Gastroesophageal sphincter (tissue), 4 donors: ENCODE data around the gene PRRG1. TPM values are rescaled to one million over a fixed set of nuclear protein-coding genes. Genes with fewer than 3 reads are reported as not detected.
"Not testable (repeated sequence)": the region's sequence is repeated elsewhere in the genome, so short reads cannot be mapped to it uniquely, and the experiment has no call there.

Experiments used
- ATAC-seq: fragments of 150-250 bp; one replicate; pipeline ENCODE4 v1.9.1; 2016; ENCODE audit warnings: mild to moderate bottlenecking, moderate library complexity
- H3K27ac ChIP-seq, 4 donors: fragments of 200-600 bp; sonication (generic) in 3 of 4; 1 replicate in 3 of 4; 2 replicates in 1 of 4; pipeline ENCODE4 v1.5.1; 2016 to 2019
- H3K27me3 ChIP-seq: fragments of 200-600 bp; sonication (generic); one replicate; pipeline ENCODE4 v1.5.1; 2019
- H3K36me3 ChIP-seq, 2 donors: fragments of 200-600 bp; sonication (generic); one replicate each; pipeline ENCODE4 v1.5.1; 2019; ENCODE audit warnings: control low read depth in 1 of 2
- H3K4me1 ChIP-seq, 3 donors: fragments of 200-600 bp; sonication (generic); 1 replicate in 2 of 3; 2 replicates in 1 of 3; pipeline ENCODE4 v1.5.1; 2016 to 2019; ENCODE audit warnings: control low read depth in 2 of 3
- H3K4me3 ChIP-seq, 2 donors: fragments of 200-600 bp; sonication (generic); one replicate each; pipeline ENCODE4 v1.5.1; 2019; ENCODE audit warnings: mild to moderate bottlenecking in 1 of 2, moderate library complexity in 1 of 2
- H3K9me3 ChIP-seq, 3 donors: fragments of 200-600 bp; sonication (generic); one replicate each; pipeline ENCODE4 v1.5.1; 2017 to 2019; ENCODE audit warnings: control low read depth in 2 of 3
- EP300 ChIP-seq: sonication (generic); formaldehyde crosslinking; IDR thresholded peaks from one replicate; pipeline ENCODE4 v1.6.1; 2017; ENCODE audit warnings: antibody characterized with exemption, mild to moderate bottlenecking
- POLR2A ChIP-seq, 2 donors: fragments of 450-650 bp; IDR thresholded peaks; one replicate each; pipeline ENCODE4 v1.6.1; 2017; ENCODE audit warnings: antibody characterized with exemption in 2 of 2, mild to moderate bottlenecking in 2 of 2, moderate library complexity in 1 of 2
- POLR2AphosphoS5 ChIP-seq: sonication (generic); formaldehyde crosslinking; IDR thresholded peaks from one replicate; pipeline ENCODE4 v1.6.1; 2017; ENCODE audit warnings: antibody characterized with exemption
- WGBS, 2 donors: methylation state at CpG; one replicate each; pipeline ENCODE4 v1.1.5; 2018; ENCODE audit warnings: low coverage in 1 of 2; 5-methylcytosine and 5-hydroxymethylcytosine counted together
- total RNA-seq, 4 donors: library from RNA; depleted of rRNA; stranded (reverse); fragments of >200 nt; gene quantifications; one replicate each; pipeline ENCODE4 v1.1.0, GENCODE V29; 2016
- TF ChIP-seq, protein P1 (sequence below), 4 experiments: fragments of 200-600 bp in 2 of 4; fragments of 450-650 bp in 2 of 4; sonication (generic) in 1 of 4; IDR thresholded peaks; one replicate each; pipeline ENCODE4 v1.5.1; 2017 to 2019; ENCODE audit warnings: antibody characterized with exemption in 4 of 4, mild to moderate bottlenecking in 2 of 4, moderate library complexity in 2 of 4

PRRG1 gene
- total RNA-seq = 10 to 100 TPM in 1 of 4 donors, 1 to 10 TPM in 3; 5.3 to 13.9 (median 7.0) TPM

DNA sequence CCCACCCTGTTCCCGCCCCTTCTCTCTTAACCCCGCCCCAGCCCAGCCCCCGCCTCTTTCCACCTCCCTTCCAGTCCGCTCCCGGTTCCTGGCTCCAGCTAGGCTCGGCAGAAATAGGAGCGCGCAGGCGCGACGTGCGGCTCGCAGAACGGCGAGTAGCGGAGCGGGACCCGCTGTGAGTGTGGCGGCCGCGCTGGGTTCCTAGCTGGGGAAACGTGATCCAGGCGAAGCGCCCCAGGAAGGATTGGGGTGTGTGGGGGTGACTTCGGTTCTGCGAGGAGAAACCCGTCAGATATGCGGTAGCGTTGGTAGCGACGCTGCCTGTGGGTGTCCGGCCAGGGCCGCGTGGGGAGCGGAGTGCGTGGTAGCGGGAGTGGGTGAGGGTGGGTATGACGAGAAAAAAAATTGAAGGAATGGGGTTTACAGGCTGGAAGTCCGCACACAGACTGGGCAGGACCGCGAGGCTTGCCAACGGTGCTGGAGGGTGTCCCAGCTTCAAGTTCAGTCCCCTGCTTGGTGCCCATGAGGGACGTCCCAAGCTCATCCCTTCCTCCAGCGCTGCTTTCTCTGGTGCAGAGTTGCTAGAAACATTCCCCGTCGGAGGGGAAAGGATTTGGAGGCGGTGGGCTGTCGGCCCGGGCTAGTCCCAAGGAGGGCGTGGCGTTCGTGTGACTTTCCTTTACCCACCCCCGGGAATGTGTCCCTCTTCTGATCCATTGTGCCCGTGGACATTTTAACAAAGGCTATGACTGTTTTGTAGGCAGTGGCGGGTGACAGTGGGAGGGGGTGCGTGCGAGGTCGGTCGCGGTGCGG lies at the start of gene PRRG1:
Gene PRRG1, plus strand, starts transcription at position 144 of the 813 bp plus-strand sequence. CDS start 56,886 bp downstream, outside the sequence.
- H3K4me3 ChIP-seq = peak within 1 kb of the TSS; percentile 53 to 66
- no peaks in the 10 kb centered on the region for H3K9me3 ChIP-seq
- TF ChIP-seq EP300 = no peak
- TF ChIP-seq POLR2A (IDR thresholded peaks at IDR 0.05) = peak; percentile 23 to 33
- peak; percentile 77 for TF ChIP-seq POLR2AphosphoS5
- TF ChIP-seq, protein P1, sequence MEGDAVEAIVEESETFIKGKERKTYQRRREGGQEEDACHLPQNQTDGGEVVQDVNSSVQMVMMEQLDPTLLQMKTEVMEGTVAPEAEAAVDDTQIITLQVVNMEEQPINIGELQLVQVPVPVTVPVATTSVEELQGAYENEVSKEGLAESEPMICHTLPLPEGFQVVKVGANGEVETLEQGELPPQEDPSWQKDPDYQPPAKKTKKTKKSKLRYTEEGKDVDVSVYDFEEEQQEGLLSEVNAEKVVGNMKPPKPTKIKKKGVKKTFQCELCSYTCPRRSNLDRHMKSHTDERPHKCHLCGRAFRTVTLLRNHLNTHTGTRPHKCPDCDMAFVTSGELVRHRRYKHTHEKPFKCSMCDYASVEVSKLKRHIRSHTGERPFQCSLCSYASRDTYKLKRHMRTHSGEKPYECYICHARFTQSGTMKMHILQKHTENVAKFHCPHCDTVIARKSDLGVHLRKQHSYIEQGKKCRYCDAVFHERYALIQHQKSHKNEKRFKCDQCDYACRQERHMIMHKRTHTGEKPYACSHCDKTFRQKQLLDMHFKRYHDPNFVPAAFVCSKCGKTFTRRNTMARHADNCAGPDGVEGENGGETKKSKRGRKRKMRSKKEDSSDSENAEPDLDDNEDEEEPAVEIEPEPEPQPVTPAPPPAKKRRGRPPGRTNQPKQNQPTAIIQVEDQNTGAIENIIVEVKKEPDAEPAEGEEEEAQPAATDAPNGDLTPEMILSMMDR (IDR thresholded peaks at IDR 0.05) = no peak
- peak within 1 kb of the TSS in 3 of 4 donors; percentile 77 to 82 (median 81) for H3K27ac ChIP-seq
- WGBS, 2 donors = 4 to 20% methylated on average over 1 to 15 of the region's 61 CpGs
- H3K4me1 ChIP-seq = peaks cover 0 to 10% (median 0%) of the 10 kb centered on the region in 3 donors
- peak; percentile 85 for ATAC-seq
- H3K36me3 ChIP-seq = no peaks in the 10 kb centered on the region
- H3K27me3 ChIP-seq = no peaks in the 10 kb centered on the region

DNA sequence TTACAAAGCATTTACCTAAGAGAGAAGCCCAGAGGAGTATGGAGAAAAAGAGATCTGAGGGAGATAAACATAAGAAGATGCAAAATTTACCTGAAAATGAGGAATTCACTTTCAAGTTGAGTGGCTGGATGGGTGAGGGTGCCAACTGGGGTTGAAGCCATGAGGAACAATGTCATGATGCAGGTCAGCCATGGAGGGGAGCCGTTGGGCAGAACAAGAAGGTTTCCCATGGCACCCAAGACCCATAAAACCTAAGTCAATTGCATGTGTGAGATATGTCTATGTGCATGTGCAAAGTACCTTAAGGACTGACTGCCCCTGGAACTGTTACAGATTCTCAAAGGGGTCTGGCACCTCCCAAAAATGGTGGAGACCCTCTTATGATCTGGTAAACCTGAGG lies 46.6 kb upstream of the PRRG1 start:
- H3K27ac ChIP-seq = no peak overlapping the region
- no peaks in the 10 kb centered on the region for H3K36me3 ChIP-seq
- no peaks in the 10 kb centered on the region for H3K27me3 ChIP-seq
- 57% methylated on average over 1 of the region's 1 CpG; no CpG with 5 or more reads in 1 of the 2 donors for WGBS, 2 donors
- no peaks in the 10 kb centered on the region for H3K4me1 ChIP-seq
- no peak overlapping the region for H3K4me3 ChIP-seq
- no peak for TF ChIP-seq EP300
- no peak for TF ChIP-seq POLR2A (IDR thresholded peaks at IDR 0.05)
- no peak for TF ChIP-seq POLR2AphosphoS5
- TF ChIP-seq, protein P1 (IDR thresholded peaks at IDR 0.05) = no peak
- H3K9me3 ChIP-seq = no peaks in the 10 kb centered on the region
- ATAC-seq = no peak

DNA sequence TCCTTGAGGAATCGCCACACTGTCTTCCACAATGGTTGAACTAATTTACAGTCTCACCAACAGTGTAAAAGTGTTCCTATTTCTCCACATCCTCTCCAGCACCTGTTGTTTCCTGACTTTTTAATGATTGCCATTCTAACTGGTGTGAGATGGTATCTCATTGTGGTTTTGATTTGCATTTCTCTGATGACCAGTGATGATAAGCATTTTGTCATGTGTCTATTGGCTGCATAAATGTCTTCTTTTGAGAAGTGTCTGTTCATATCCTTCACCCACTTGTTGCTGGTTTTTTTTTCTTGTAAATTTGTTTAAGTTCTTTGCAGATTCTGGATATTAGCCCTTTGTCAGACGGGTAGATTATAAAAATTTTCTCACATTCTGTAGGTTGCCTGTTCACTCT lies 43.9 kb upstream of the PRRG1 start:
- 67% methylated on average over 1 of the region's 2 CpGs; no CpG with 5 or more reads in 1 of the 2 donors for WGBS, 2 donors
- H3K27ac ChIP-seq, H3K27me3 ChIP-seq, H3K9me3 ChIP-seq, H3K4me3 ChIP-seq, ATAC-seq, H3K36me3 ChIP-seq, H3K4me1 ChIP-seq: not testable (repeated sequence)

GRCh38 chrX:37314531-37314930 lies 34.6 kb upstream of the PRRG1 start:
- H3K36me3 ChIP-seq = no peaks in the 10 kb centered on the region
- H3K9me3 ChIP-seq = no peaks in the 10 kb centered on the region
- H3K27ac ChIP-seq = no peak overlapping the region
- no peaks in the 10 kb centered on the region for H3K27me3 ChIP-seq
- ATAC-seq = no peak
- H3K4me1 ChIP-seq = no peaks in the 10 kb centered on the region
- H3K4me3 ChIP-seq = no peak overlapping the region
- TF ChIP-seq, protein P1 (IDR thresholded peaks at IDR 0.05) = no peak
- TF ChIP-seq POLR2A (IDR thresholded peaks at IDR 0.05) = no peak
- TF ChIP-seq POLR2AphosphoS5 = no peak
- no peak for TF ChIP-seq EP300

GRCh38 chrX:37315511-37316248 lies 33.5 kb upstream of the PRRG1 start:
- no peaks in the 10 kb centered on the region for H3K4me1 ChIP-seq
- no peak overlapping the region for H3K27ac ChIP-seq
- H3K27me3 ChIP-seq = no peaks in the 10 kb centered on the region
- H3K9me3 ChIP-seq = no peaks in the 10 kb centered on the region
- no peak overlapping the region for H3K4me3 ChIP-seq
- 45 to 84% methylated on average over 3 to 4 of the region's 4 CpGs for WGBS, 2 donors
- H3K36me3 ChIP-seq = no peaks in the 10 kb centered on the region
- no peak for TF ChIP-seq EP300
- TF ChIP-seq POLR2AphosphoS5 = no peak
- TF ChIP-seq, protein P1 (IDR thresholded peaks at IDR 0.05) = no peak
- TF ChIP-seq POLR2A (IDR thresholded peaks at IDR 0.05) = no peak
- ATAC-seq = no peak
